HG03342 (cell line): ENCODE results near the gene SLC30A5.
A peak's percentile ranks its signal among the peaks of the same experiment; 100 is the strongest.
"Not testable (repeated sequence)": the region's sequence is repeated elsewhere in the genome, so short reads cannot be mapped to it uniquely, and the experiment has no call there.

Experiments
- ATAC-seq: cut with Tn5 transposase; IDR thresholded peaks from one replicate; pipeline ENCODE4 v1.9.1; 2021; ENCODE audit warnings: mild to moderate bottlenecking, moderate library complexity; ENCODE audit not compliant: unreplicated experiment

Gene SLC30A5

DNA sequence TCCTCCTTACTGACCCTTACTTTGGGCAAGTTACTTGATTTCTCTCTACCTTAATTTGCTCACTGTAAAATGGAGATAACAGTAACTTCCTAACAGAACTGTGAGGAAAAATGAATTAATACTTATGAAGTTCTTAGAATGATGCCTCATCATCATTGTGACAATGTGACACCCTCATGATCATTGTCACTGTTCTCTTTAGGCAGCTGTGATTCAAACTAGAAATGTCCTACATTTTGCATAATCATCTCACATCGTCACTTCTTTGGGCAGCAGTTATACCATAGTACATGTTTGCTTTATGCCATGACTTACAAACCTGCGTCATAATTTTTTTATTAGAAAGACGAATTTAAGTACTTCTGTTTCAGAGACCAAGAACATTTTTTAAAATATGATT is 9.7 kb downstream of the SLC30A5 start:
- ATAC-seq, result no peak

GRCh38 chr5:69105996-69106906 is 12.4 kb downstream of the SLC30A5 start:
- ATAC-seq, result peak; percentile 93

DNA sequence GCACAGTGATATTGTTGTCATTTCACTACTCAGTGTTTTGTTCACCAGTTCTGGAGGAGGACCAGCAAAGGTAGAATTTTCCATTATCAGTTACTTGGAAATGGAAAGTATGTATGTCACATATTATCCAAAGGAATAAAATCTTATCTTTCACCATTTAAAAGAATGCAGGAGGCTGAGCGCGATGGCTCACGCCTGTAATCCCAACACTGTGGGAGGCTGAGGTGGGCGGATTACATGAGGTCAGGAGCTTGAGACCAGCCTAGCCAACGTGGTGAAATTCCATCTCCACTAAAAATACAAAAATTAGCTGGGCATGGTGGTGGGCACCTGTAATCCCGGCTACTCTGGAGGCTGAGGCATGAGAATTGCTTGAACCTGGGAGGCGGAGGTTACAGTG is 14.6 kb downstream of the SLC30A5 start:
- not testable (repeated sequence) for ATAC-seq

DNA sequence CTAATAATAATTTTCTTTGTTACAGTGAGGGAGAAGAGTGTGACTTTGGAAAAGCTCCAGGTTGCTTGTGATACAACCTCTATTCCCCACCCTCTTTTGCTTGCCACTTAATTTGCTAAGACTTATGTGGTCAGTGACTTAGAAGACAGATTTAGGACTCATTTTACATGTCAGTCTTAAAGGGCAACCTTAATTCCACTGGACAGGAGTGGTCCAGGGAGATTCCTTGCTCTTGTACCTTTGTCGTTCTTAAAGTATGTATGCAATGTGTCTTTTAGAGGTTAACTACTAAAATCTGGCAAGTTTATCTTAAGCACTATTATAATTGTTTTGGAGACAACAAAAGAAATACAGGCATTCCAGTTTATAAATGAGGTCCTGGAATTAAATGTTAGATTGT is 20.0 kb downstream of the SLC30A5 start:
- no peak for ATAC-seq

DNA sequence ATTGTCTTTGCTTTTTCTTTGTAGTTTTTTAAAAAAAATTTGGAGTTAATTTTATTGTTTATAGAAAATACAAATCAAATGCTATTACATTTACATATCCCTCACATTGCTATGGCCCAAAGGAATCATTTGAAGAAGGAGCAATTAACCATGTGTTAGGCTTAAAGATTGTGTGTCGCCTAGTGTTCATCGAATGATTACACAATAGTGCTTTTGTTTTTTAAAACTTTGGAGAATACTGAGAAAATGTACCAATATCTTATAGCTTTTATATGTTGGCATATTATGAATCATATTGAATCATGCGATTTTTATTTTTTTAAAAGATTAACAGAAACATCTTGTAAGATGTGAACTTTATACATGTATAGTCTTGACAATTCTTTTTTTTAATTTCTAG is 21.7 kb downstream of the SLC30A5 start:
- ATAC-seq, result no peak

DNA sequence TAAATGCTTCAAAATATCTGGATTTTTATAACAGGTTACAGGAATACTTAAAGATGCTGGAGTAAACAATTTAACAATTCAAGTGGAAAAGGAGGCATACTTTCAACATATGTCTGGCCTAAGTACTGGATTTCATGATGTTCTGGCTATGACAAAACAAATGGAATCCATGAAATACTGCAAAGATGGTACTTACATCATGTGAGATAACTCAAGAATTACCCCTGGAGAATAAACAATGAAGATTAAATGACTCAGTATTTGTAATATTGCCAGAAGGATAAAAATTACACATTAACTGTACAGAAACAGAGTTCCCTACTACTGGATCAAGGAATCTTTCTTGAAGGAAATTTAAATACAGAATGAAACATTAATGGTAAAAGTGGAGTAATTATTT is 35.6 kb downstream of the SLC30A5 start:
- no peak for ATAC-seq

DNA sequence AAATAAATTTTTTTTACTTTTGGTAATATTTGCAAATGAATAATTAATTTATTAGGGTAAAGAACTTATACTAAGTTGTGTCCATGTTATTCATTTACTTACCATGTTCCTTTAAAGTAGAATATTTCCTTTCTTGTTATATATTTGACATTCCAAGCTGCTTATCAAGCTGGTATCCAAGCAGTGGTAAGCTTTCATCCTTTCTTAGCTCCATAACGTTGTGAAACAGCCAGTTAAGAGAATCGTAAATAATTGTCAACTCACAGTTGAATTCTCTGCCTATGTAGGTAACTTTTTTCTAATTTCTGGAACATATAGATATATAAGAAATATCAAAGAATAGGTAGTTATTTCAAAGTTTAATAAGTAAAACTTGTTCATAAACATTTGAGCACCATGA is 36.4 kb downstream of the SLC30A5 start:
- no peak for ATAC-seq

- no peak for ATAC-seq
Observed at GRCh38 chr5:69131304-69131703, 37.5 kb downstream of the SLC30A5 start.

GRCh38 chr5:69134126-69134525 is 40.3 kb downstream of the SLC30A5 start:
- ATAC-seq, result no peak

GRCh38 chr5:69136293-69136692 is 42.5 kb downstream of the SLC30A5 start:
- ATAC-seq, result peak; percentile 96

GRCh38 chr5:69137208-69137607 is 43.4 kb downstream of the SLC30A5 start:
- not testable (repeated sequence) for ATAC-seq

DNA sequence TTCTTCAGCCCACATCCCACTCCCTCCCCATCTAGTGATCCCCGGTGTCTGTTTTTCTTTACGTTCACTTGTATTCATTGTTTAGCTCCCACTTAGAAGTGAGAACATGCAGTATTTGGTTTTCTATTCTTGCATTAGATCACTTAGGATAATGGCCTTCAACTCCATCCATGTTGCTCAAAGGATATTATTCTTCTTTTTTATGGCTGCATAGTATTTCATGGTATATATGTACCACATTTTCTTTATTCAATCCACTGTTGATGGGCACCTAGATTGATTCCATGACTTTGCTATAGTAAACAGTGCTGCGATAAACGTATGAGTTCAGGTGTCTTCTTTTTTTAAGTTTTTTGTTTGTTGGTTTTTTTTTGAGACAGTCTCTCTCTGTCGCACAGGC is 44.0 kb downstream of the SLC30A5 start:
- no peak for ATAC-seq

GRCh38 chr5:69138766-69139165 is 45.0 kb downstream of the SLC30A5 start:
- no peak for ATAC-seq

- not testable (repeated sequence) for ATAC-seq
Observed at GRCh38 chr5:69140239-69140638, 46.4 kb downstream of the SLC30A5 start.

GRCh38 chr5:69140827-69141226 is 47.0 kb downstream of the SLC30A5 start:
- no peak for ATAC-seq

DNA sequence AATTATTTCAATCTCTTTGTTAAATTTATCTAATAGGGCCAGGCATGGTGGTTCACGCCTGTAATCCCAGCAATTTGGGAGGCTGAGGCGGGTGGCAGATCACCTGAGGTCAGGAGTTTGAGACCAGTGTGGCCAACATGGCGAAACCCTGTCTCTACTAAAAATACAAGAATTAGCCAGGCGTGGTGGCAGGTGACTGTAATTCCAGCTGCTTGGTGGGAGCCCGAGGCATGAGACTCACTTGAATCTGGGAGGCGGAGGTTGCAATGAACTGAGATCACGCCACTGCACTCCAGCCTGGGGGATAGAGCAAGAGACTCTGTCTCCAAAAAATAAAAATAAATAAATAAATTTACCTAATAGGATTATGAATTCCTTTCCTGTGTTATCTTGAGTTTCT is 54.8 kb downstream of the SLC30A5 start:
- ATAC-seq, result not testable (repeated sequence)

DNA sequence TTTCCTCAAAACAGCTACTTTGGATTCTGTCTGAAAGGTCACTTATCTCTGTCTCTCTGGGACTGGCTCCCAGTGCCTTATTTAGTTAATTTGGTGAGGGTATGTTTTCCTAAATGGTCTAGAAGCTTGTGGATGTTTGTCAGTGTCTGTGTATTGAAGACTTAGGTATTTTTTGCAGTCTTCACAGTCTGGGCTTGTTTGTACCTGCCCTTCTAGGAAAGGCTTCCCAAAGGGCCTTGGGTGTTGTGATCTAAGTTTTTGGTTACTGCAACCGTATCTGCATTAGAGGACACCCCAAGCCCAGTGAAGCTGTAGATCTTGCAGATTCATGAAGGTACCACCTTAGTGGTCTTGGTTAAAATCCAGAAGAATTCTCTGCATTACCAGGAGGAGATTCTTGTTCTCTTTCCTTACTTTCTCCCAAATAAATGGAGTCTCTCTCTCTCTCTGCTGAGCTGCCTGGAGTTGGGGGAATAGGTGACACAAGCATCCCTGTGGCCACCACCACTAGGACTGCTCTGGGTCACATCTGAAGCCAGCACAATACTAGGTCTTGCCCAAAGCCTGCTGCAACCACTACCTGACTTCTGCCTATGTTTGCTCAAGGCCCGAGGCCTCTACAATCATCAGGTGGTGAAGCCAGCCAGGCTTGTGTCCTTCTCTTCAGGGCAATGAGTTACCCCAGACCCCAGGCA is 55.3 kb downstream of the SLC30A5 start:
- no peak for ATAC-seq

DNA sequence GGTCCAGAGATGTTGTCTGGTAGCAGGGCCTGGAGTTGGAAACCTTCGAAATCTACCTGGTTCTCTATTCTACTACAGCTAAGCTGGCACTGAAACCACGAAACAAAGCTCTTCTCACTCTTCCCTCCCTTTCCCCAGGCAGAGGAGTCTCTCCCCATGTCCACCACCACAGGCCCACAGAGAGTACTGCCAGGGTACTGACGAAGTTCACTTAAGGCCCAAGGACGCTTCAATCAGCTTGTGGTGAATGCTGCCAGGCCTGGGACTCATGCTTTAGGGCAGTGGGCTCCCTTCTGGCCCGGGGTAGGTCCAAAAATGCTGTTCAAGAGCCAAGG is 55.8 kb downstream of the SLC30A5 start:
- no peak for ATAC-seq

- no peak for ATAC-seq
Observed at GRCh38 chr5:69152731-69153130, 58.9 kb downstream of the SLC30A5 start.

GRCh38 chr5:69156456-69156855 is 62.6 kb downstream of the SLC30A5 start:
- ATAC-seq, result no peak

DNA sequence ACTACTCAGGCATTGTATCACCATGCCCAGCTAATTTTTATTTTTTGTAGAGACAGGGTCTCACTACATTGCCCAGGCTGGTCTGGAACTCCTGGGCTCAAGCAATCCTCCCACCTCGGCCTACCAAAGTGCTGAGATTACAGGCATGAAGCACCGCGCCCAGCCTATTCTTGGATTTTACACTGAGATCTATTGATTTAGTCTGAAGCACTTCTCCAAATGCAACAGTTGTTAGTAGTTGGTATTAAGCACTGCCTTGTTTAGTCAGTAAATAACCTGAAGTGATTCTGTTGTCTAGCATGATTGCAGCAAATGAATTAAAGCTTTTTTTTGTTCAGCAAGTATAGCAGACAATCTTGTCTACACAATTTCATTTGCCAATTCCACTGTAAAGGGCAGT is 64.2 kb downstream of the SLC30A5 start:
- ATAC-seq, result no peak

DNA sequence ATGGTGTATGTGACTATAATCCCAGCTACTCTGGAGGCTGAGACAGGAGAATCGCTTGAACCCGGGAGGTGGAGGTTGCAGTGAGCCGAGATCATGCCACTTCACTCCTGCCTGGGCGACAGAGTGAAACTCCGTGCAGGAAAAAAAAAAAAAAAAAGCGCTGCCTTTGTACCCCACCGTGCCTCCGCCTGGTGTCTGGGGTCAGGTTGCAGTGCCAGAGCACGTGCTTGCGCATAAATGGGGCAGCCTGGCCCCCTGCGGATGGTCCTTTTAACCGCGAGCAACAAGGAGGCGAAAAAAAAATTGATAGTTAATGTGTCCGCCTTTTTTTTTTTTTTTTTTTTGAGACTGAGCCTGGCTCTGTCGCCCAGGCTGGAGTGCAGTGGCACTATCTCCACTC is 66.8 kb downstream of the SLC30A5 start:
- ATAC-seq, result no peak
